Measurements from ENCODE around the gene SERTM2. TPM values are rescaled to one million over a fixed set of nuclear protein-coding genes. Genes with fewer than 3 reads are reported as not detected.
"Not testable (repeated sequence)": the region's sequence is repeated elsewhere in the genome, so short reads cannot be mapped to it uniquely, and the experiment has no call there.

Gene SERTM2
- total and polyA plus RNA-seq, 9 donors, result 0.11 to 0.88 (median 0.48) TPM

DNA sequence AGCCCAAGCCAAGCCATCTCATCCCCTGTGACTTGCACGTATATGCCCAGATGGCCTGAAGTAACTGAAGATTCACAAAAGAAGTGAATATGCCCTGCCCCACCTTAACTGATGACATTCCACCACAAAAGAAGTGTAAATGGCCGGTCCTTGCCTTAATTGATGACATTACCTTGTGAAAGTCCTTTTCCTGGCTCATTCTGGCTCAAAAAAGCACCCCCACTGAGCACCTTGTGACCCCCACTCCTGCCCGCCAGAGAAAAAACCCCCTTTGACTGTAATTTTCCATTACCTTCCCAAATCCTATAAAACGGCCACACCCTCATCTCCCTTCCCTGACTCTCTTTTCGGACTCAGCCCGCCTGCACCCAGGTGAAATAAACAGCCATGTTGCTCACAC, 37.8 kb downstream of the SERTM2 start:
- not testable (repeated sequence) for H3K36me3 ChIP-seq (ENCODE audit: control insufficient read depth, insufficient read depth, low read length); H3K9me3 ChIP-seq (replicated peaks; ENCODE audit: control insufficient read depth, low read depth, low read length); H3K4me3 ChIP-seq (ENCODE audit: low read length); DNase-seq; H3K4me1 ChIP-seq (ENCODE audit: control insufficient read depth, insufficient read depth, low read length); H3K27me3 ChIP-seq (ENCODE audit: control insufficient read depth, insufficient read depth, low read length); H3K27ac ChIP-seq (ENCODE audit: low read length)
- WGBS (ENCODE audit: insufficient coverage), result 56% methylated on average over 2 of the region's 6 CpGs

- Histone ChIP-seq H3K36me3 (ENCODE audit: control insufficient read depth, insufficient read depth, low read length) (no peaks in the 10 kb centered on the region), H3K9me3 (replicated peaks; ENCODE audit: control insufficient read depth, low read depth, low read length) (no peaks in the 10 kb centered on the region), H3K27me3 (ENCODE audit: control insufficient read depth, insufficient read depth, low read length) (peaks cover 2% of the 10 kb centered on the region), H3K4me1 (ENCODE audit: control insufficient read depth, insufficient read depth, low read length) (no peaks in the 10 kb centered on the region), H3K4me3 (ENCODE audit: low read length) (no peak overlapping the region), H3K27ac (ENCODE audit: low read length) (no peak overlapping the region)
- no peak for DNase-seq
- WGBS (ENCODE audit: insufficient coverage), result no CpG with 5 or more reads among the region's 2 CpGs
These were observed 44.0 kb downstream of the SERTM2 start for GRCh38 chrX:111555406-111555958.

DNA sequence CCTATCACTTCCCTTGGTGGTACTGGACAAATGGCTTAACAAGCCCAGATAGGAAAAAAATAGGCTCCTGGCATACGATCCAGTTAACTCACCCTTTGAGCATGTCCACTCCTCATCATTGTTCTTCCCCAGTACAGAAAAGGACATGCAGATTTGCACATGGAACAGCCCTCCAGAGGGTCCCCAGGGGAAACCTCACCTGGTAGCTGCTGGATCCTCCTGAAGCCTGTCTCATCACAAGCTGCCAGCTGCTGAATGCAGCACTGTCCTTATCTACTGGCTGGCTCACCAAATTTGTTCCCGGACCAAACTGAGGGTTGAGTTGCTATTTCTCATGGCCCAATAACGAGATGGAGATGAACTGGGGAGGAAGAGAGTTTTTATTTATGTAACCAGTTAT, 49.4 kb downstream of the SERTM2 start:
- Histone ChIP-seq H3K4me1 (ENCODE audit: control insufficient read depth, insufficient read depth, low read length) (no peaks in the 10 kb centered on the region), H3K4me3 (ENCODE audit: low read length) (no peak overlapping the region), H3K27ac (ENCODE audit: low read length) (no peak overlapping the region), H3K36me3 (ENCODE audit: control insufficient read depth, insufficient read depth, low read length) (no peaks in the 10 kb centered on the region), H3K9me3 (replicated peaks; ENCODE audit: control insufficient read depth, low read depth, low read length) (no peaks in the 10 kb centered on the region), H3K27me3 (ENCODE audit: control insufficient read depth, insufficient read depth, low read length) (no peaks in the 10 kb centered on the region)
- no peak for DNase-seq
- WGBS (ENCODE audit: insufficient coverage), result 44% methylated on average over 1 of the region's 3 CpGs

- Histone ChIP-seq H3K9me3 (replicated peaks; ENCODE audit: control insufficient read depth, low read depth, low read length) (no peaks in the 10 kb centered on the region), H3K36me3 (ENCODE audit: control insufficient read depth, insufficient read depth, low read length) (no peaks in the 10 kb centered on the region), H3K4me3 (ENCODE audit: low read length) (no peak overlapping the region), H3K27me3 (ENCODE audit: control insufficient read depth, insufficient read depth, low read length) (no peaks in the 10 kb centered on the region), H3K27ac (ENCODE audit: low read length) (no peak overlapping the region), H3K4me1 (ENCODE audit: control insufficient read depth, insufficient read depth, low read length) (no peaks in the 10 kb centered on the region)
- WGBS (ENCODE audit: insufficient coverage), result no CpG with 5 or more reads among the region's 1 CpG
- DNase-seq, result no peak
These were observed 50.4 kb downstream of the SERTM2 start for GRCh38 chrX:111561851-111562250.

DNA sequence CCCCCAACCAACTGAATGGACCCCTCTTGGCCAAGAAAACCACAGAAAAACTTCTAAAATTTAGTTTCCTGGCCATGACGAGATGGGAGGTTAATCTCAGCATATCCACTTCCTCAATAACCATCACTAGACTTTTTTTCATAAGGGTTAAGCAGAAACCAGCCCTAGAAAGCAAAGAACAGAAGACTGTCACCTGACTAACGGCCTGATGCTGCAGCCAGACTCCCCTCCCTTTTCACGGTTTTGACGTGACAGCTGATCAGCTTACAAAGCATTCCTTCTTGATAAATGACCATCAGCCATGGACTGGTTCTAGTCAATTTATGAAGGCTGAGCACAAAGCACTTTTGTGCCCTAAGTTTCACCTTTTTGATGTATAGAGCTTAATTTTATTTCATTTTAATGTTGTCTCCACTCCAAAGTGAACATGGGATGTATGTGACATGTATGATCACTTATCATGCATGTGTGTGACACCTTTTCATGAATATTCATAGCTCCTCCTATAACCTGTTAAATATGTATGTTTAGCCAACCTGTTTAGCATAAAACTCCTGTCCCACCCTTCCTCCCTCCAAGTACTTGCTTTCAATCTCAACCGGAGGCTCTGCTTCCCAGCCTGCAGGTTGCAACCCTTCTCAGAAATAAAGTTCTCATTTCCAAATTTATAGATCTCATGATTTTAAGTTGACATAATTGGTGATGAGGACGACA, 56.3 kb downstream of the SERTM2 start:
- Histone ChIP-seq H3K27me3 (ENCODE audit: control insufficient read depth, insufficient read depth, low read length) (peaks cover 11% of the 10 kb centered on the region), H3K9me3 (replicated peaks; ENCODE audit: control insufficient read depth, low read depth, low read length) (no peaks in the 10 kb centered on the region), H3K36me3 (ENCODE audit: control insufficient read depth, insufficient read depth, low read length) (no peaks in the 10 kb centered on the region), H3K4me1 (ENCODE audit: control insufficient read depth, insufficient read depth, low read length) (no peaks in the 10 kb centered on the region), H3K4me3 (ENCODE audit: low read length) (no peak overlapping the region), H3K27ac (ENCODE audit: low read length) (no peak overlapping the region)
- WGBS (ENCODE audit: insufficient coverage), result 52% methylated on average over 2 of the region's 6 CpGs
- DNase-seq, result peak; percentile 10

DNA sequence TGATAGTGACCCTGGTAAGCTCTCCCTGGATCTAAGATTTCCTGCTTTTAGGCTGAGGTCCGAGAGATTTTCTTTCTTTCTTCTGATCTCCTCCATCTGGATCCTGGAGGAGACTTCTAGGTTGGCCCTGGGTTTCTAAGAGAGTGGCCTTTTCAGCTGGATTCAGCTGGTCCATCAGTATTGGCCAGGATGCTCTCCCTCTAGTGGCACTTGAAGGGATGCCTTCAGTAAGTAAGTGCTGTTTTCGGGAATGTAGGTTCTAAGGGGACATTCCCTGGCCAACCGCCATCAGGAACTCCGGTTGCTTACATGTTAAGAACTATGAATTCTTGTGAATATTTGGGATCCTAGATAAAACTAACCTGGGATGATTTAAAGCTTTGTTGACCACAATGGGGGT, 56.9 kb downstream of the SERTM2 start:
- Histone ChIP-seq H3K9me3 (replicated peaks; ENCODE audit: control insufficient read depth, low read depth, low read length) (no peaks in the 10 kb centered on the region), H3K4me1 (ENCODE audit: control insufficient read depth, insufficient read depth, low read length) (no peaks in the 10 kb centered on the region), H3K36me3 (ENCODE audit: control insufficient read depth, insufficient read depth, low read length) (no peaks in the 10 kb centered on the region), H3K4me3 (ENCODE audit: low read length) (no peak overlapping the region), H3K27ac (ENCODE audit: low read length) (no peak overlapping the region), H3K27me3 (ENCODE audit: control insufficient read depth, insufficient read depth, low read length) (peaks cover 11% of the 10 kb centered on the region)
- DNase-seq, result peak; percentile 16
- WGBS (ENCODE audit: insufficient coverage), result 37% methylated on average over 3 of the region's 4 CpGs

GRCh38 chrX:111568817-111569216, 57.4 kb downstream of the SERTM2 start:
- WGBS (ENCODE audit: insufficient coverage), result no CpG with 5 or more reads among the region's 1 CpG
- Histone ChIP-seq H3K4me1 (ENCODE audit: control insufficient read depth, insufficient read depth, low read length) (no peaks in the 10 kb centered on the region), H3K27me3 (ENCODE audit: control insufficient read depth, insufficient read depth, low read length) (peaks cover 11% of the 10 kb centered on the region), H3K27ac (ENCODE audit: low read length) (no peak overlapping the region), H3K4me3 (ENCODE audit: low read length) (no peak overlapping the region), H3K9me3 (replicated peaks; ENCODE audit: control insufficient read depth, low read depth, low read length) (no peaks in the 10 kb centered on the region), H3K36me3 (ENCODE audit: control insufficient read depth, insufficient read depth, low read length) (no peaks in the 10 kb centered on the region)
- DNase-seq, result no peak

Other genes with a start within 250 kb of the SERTM2 start
- 253 TPM for gene CAPN6, start 241.2 kb upstream of the SERTM2 start, total RNA-seq
- gene CAPN6, start 241.2 kb upstream of the SERTM2 start, polyA plus RNA-seq (ENCODE audit: insufficient read depth in 1 of 8, insufficient read length in 8 of 8, low replicate concordance in 1 of 8), result 100 to 1,000 TPM; 417 to 700 (median 617) TPM
- gene DCX, start 99.5 kb upstream of the SERTM2 start, total RNA-seq, result 9.4 TPM
- gene DCX, start 99.5 kb upstream of the SERTM2 start, polyA plus RNA-seq (ENCODE audit: insufficient read depth in 1 of 8, insufficient read length in 8 of 8, low replicate concordance in 1 of 8), result 10 to 100 TPM in 7 of 8 donors, 1 to 10 TPM in 1; 8.2 to 36.7 (median 24.6) TPM
- gene ALG13, start 169.5 kb downstream of the SERTM2 start, total RNA-seq, result 23.0 TPM
- gene ALG13, start 169.5 kb downstream of the SERTM2 start, polyA plus RNA-seq (ENCODE audit: insufficient read depth in 1 of 8, insufficient read length in 8 of 8, low replicate concordance in 1 of 8), result 10 to 100 TPM; 24.3 to 52.0 (median 30.0) TPM

All from muscle of leg (tissue), 11 donors.